Measurements from ENCODE around the gene CUX1.
"Not testable (repeated sequence)": the region's sequence is repeated elsewhere in the genome, so short reads cannot be mapped to it uniquely, and the experiment has no call there.

DNA sequence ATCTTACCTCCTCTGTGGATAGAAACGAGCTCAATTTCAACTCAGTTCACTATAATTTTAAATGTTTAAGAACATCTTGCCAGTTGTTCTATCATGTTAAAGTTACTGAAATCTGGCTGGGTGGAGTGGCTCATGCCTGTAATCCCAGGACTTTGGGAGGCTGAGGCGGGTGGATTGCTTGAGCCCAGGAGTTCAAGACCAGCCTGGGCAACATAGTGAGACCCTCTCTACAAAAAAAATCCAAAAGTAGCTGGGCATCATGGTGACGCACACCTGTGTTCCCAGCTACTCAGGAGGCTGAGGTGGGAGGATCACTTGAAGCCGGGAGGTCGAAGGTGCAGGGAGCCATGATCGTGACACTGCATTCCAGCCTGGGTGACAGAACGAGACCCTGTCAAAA, 20.0 kb downstream of the CUX1 start:
- TF ChIP-seq, protein P1, sequence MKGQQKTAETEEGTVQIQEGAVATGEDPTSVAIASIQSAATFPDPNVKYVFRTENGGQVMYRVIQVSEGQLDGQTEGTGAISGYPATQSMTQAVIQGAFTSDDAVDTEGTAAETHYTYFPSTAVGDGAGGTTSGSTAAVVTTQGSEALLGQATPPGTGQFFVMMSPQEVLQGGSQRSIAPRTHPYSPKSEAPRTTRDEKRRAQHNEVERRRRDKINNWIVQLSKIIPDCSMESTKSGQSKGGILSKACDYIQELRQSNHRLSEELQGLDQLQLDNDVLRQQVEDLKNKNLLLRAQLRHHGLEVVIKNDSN (CRISPR knock-in tag; IDR thresholded peaks at IDR 0.05) = not testable (repeated sequence)
- TF ChIP-seq, protein P2, sequence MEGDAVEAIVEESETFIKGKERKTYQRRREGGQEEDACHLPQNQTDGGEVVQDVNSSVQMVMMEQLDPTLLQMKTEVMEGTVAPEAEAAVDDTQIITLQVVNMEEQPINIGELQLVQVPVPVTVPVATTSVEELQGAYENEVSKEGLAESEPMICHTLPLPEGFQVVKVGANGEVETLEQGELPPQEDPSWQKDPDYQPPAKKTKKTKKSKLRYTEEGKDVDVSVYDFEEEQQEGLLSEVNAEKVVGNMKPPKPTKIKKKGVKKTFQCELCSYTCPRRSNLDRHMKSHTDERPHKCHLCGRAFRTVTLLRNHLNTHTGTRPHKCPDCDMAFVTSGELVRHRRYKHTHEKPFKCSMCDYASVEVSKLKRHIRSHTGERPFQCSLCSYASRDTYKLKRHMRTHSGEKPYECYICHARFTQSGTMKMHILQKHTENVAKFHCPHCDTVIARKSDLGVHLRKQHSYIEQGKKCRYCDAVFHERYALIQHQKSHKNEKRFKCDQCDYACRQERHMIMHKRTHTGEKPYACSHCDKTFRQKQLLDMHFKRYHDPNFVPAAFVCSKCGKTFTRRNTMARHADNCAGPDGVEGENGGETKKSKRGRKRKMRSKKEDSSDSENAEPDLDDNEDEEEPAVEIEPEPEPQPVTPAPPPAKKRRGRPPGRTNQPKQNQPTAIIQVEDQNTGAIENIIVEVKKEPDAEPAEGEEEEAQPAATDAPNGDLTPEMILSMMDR (IDR thresholded peaks at IDR 0.05) = not testable (repeated sequence)
- TF ChIP-seq, protein P3, sequence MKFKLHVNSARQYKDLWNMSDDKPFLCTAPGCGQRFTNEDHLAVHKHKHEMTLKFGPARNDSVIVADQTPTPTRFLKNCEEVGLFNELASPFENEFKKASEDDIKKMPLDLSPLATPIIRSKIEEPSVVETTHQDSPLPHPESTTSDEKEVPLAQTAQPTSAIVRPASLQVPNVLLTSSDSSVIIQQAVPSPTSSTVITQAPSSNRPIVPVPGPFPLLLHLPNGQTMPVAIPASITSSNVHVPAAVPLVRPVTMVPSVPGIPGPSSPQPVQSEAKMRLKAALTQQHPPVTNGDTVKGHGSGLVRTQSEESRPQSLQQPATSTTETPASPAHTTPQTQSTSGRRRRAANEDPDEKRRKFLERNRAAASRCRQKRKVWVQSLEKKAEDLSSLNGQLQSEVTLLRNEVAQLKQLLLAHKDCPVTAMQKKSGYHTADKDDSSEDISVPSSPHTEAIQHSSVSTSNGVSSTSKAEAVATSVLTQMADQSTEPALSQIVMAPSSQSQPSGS (CRISPR knock-in tag; IDR thresholded peaks at IDR 0.05; ENCODE audit: borderline replicate concordance, low read depth) = not testable (repeated sequence)
- TF ChIP-seq SP1 (CRISPR knock-in tag; conservative IDR thresholded peaks at IDR 0.05); TEAD1 (CRISPR knock-in tag; IDR thresholded peaks at IDR 0.05); CREB1 (CRISPR knock-in tag; IDR thresholded peaks at IDR 0.05); TEAD4 (CRISPR knock-in tag; IDR thresholded peaks at IDR 0.05); ETV6 (CRISPR knock-in tag; IDR thresholded peaks at IDR 0.05); JUN (CRISPR knock-in tag; IDR thresholded peaks at IDR 0.05): not testable (repeated sequence)
- TF ChIP-seq, protein P4, sequence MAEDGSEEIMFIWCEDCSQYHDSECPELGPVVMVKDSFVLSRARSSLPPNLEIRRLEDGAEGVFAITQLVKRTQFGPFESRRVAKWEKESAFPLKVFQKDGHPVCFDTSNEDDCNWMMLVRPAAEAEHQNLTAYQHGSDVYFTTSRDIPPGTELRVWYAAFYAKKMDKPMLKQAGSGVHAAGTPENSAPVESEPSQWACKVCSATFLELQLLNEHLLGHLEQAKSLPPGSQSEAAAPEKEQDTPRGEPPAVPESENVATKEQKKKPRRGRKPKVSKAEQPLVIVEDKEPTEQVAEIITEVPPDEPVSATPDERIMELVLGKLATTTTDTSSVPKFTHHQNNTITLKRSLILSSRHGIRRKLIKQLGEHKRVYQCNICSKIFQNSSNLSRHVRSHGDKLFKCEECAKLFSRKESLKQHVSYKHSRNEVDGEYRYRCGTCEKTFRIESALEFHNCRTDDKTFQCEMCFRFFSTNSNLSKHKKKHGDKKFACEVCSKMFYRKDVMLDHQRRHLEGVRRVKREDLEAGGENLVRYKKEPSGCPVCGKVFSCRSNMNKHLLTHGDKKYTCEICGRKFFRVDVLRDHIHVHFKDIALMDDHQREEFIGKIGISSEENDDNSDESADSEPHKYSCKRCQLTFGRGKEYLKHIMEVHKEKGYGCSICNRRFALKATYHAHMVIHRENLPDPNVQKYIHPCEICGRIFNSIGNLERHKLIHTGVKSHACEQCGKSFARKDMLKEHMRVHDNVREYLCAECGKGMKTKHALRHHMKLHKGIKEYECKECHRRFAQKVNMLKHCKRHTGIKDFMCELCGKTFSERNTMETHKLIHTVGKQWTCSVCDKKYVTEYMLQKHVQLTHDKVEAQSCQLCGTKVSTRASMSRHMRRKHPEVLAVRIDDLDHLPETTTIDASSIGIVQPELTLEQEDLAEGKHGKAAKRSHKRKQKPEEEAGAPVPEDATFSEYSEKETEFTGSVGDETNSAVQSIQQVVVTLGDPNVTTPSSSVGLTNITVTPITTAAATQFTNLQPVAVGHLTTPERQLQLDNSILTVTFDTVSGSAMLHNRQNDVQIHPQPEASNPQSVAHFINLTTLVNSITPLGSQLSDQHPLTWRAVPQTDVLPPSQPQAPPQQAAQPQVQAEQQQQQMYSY (CRISPR knock-in tag; IDR thresholded peaks at IDR 0.05) = not testable (repeated sequence)
- TF ChIP-seq, protein P5, sequence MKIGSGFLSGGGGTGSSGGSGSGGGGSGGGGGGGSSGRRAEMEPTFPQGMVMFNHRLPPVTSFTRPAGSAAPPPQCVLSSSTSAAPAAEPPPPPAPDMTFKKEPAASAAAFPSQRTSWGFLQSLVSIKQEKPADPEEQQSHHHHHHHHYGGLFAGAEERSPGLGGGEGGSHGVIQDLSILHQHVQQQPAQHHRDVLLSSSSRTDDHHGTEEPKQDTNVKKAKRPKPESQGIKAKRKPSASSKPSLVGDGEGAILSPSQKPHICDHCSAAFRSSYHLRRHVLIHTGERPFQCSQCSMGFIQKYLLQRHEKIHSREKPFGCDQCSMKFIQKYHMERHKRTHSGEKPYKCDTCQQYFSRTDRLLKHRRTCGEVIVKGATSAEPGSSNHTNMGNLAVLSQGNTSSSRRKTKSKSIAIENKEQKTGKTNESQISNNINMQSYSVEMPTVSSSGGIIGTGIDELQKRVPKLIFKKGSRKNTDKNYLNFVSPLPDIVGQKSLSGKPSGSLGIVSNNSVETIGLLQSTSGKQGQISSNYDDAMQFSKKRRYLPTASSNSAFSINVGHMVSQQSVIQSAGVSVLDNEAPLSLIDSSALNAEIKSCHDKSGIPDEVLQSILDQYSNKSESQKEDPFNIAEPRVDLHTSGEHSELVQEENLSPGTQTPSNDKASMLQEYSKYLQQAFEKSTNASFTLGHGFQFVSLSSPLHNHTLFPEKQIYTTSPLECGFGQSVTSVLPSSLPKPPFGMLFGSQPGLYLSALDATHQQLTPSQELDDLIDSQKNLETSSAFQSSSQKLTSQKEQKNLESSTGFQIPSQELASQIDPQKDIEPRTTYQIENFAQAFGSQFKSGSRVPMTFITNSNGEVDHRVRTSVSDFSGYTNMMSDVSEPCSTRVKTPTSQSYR (CRISPR knock-in tag; IDR thresholded peaks at IDR 0.05) = not testable (repeated sequence)
- TF ChIP-seq, protein P6, sequence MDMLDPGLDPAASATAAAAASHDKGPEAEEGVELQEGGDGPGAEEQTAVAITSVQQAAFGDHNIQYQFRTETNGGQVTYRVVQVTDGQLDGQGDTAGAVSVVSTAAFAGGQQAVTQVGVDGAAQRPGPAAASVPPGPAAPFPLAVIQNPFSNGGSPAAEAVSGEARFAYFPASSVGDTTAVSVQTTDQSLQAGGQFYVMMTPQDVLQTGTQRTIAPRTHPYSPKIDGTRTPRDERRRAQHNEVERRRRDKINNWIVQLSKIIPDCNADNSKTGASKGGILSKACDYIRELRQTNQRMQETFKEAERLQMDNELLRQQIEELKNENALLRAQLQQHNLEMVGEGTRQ (CRISPR knock-in tag; IDR thresholded peaks at IDR 0.05) = not testable (repeated sequence)
- TF ChIP-seq, protein P7, sequence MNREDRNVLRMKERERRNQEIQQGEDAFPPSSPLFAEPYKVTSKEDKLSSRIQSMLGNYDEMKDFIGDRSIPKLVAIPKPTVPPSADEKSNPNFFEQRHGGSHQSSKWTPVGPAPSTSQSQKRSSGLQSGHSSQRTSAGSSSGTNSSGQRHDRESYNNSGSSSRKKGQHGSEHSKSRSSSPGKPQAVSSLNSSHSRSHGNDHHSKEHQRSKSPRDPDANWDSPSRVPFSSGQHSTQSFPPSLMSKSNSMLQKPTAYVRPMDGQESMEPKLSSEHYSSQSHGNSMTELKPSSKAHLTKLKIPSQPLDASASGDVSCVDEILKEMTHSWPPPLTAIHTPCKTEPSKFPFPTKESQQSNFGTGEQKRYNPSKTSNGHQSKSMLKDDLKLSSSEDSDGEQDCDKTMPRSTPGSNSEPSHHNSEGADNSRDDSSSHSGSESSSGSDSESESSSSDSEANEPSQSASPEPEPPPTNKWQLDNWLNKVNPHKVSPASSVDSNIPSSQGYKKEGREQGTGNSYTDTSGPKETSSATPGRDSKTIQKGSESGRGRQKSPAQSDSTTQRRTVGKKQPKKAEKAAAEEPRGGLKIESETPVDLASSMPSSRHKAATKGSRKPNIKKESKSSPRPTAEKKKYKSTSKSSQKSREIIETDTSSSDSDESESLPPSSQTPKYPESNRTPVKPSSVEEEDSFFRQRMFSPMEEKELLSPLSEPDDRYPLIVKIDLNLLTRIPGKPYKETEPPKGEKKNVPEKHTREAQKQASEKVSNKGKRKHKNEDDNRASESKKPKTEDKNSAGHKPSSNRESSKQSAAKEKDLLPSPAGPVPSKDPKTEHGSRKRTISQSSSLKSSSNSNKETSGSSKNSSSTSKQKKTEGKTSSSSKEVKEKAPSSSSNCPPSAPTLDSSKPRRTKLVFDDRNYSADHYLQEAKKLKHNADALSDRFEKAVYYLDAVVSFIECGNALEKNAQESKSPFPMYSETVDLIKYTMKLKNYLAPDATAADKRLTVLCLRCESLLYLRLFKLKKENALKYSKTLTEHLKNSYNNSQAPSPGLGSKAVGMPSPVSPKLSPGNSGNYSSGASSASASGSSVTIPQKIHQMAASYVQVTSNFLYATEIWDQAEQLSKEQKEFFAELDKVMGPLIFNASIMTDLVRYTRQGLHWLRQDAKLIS (CRISPR knock-in tag; IDR thresholded peaks at IDR 0.05; ENCODE audit: borderline replicate concordance) = not testable (repeated sequence)
